T-helper 2 cell treated with Interferon-gamma antibody and Interleukin-4, amounts not matched to agents 5 μg/mL and 100 μg/mL, for 36 hours (primary cell): ENCODE measurements around the gene CLCC1.
"Not testable (repeated sequence)": the region's sequence is repeated elsewhere in the genome, so short reads cannot be mapped to it uniquely, and the experiment has no call there.

Source experiments
- DNase-seq: peaks from one replicate; pipeline ENCODE4 v3.0.0; 2021; ENCODE audit warnings: low spot score
- H3K27ac Mint-ChIP-seq: one replicate; pipeline ENCODE4 v1.8.0; 2021; ENCODE audit warnings: mild to moderate bottlenecking, mixed read lengths
- H3K27me3 Mint-ChIP-seq: one replicate; pipeline ENCODE4 v1.8.0; 2021; ENCODE audit warnings: low read depth, mixed read lengths
- H3K36me3 Mint-ChIP-seq: one replicate; pipeline ENCODE4 v1.8.0; 2021; ENCODE audit warnings: low read depth, mixed read lengths
- H3K4me1 Mint-ChIP-seq: one replicate; pipeline ENCODE4 v1.8.0; 2021; ENCODE audit warnings: low read depth, mixed read lengths
- H3K4me3 Mint-ChIP-seq: one replicate; pipeline ENCODE4 v1.8.0; 2022; ENCODE audit warnings: mild to moderate bottlenecking, moderate library complexity, mixed read lengths
- H3K9me3 Mint-ChIP-seq: one replicate; pipeline ENCODE4 v1.8.0; 2021; ENCODE audit warnings: mixed read lengths

The CLCC1 gene

DNA sequence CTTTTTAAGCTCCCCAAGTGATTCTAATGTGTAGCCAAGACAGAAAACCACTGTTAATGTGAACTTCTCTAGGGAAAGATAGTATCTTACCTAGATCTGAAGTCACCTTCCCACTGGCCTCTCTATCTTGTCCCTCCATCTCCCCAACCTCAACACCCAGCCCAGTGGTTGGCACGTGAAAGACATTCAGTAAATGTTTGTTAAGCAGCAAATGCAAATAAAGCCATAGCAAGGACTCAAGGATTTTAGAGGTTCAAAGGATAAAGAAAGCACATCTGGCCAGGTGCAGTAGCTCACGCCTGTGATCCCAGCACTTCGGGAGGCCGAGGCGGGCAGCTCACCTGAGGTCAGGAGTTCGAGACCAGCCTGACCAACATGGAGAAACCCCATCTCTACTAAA, 9.8 kb downstream of the CLCC1 start:
- no peak overlapping the region for H3K27ac Mint-ChIP-seq

DNA sequence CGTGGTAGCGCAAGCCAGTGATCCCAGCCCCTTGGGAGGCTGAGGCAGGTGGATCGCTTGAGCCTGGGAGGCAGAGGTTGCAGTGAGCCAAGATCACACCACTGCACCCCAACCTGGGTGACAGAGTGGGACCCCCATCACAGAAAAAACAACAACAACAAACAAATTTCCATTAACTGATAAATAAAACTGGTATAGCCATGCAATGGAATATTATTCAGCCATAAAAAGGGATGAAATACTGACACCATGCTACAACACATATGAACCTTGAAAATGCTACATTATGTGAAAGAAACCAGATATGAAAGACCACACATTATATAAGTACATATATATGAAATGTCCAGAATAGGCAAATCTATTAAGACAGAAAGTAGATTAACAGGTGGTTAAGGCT, 12.0 kb downstream of the CLCC1 start:
- Mint-ChIP-seq H3K27me3 (no peaks in the 10 kb centered on the region), H3K36me3 (peaks cover 31% of the 10 kb centered on the region), H3K4me1 (peaks cover 24% of the 10 kb centered on the region), H3K4me3 (no peak overlapping the region), H3K27ac (no peak overlapping the region), H3K9me3 (peaks cover 9% of the 10 kb centered on the region)
- DNase-seq = no peak

More for the DNA sequence above, 9.8 kb downstream of the CLCC1 start:
- H3K36me3 Mint-ChIP-seq = peaks cover 34% of the 10 kb centered on the region
- peaks cover 9% of the 10 kb centered on the region for H3K9me3 Mint-ChIP-seq
- peaks cover 37% of the 10 kb centered on the region for H3K4me1 Mint-ChIP-seq
- peaks cover 2% of the 10 kb centered on the region for H3K27me3 Mint-ChIP-seq
- H3K4me3 Mint-ChIP-seq = no peak overlapping the region
- DNase-seq = no peak

- H3K27me3 Mint-ChIP-seq = no peaks in the 10 kb centered on the region
- peaks cover 21% of the 10 kb centered on the region for H3K36me3 Mint-ChIP-seq
- H3K9me3 Mint-ChIP-seq = no peaks in the 10 kb centered on the region
- peaks cover 12% of the 10 kb centered on the region for H3K4me1 Mint-ChIP-seq
- no peak overlapping the region for H3K4me3 Mint-ChIP-seq
- DNase-seq = no peak
- H3K27ac Mint-ChIP-seq = no peak overlapping the region
These were observed 14.2 kb downstream of the CLCC1 start for GRCh38 chr1:108949044-108949443.

- no peak overlapping the region for H3K27ac Mint-ChIP-seq
- H3K36me3 Mint-ChIP-seq = peaks cover 25% of the 10 kb centered on the region
These were observed 15.3 kb downstream of the CLCC1 start for GRCh38 chr1:108947871-108948525.

GRCh38 chr1:108936170-108936569, 27.1 kb downstream of the CLCC1 start:
- H3K27ac Mint-ChIP-seq = no peak overlapping the region
- no peaks in the 10 kb centered on the region for H3K27me3 Mint-ChIP-seq
- H3K4me3 Mint-ChIP-seq = no peak overlapping the region
- no peak for DNase-seq
- H3K9me3 Mint-ChIP-seq = no peaks in the 10 kb centered on the region
- H3K4me1 Mint-ChIP-seq = no peaks in the 10 kb centered on the region
- H3K36me3 Mint-ChIP-seq = peaks cover 46% of the 10 kb centered on the region

More at GRCh38 chr1:108947871-108948525, 15.3 kb downstream of the CLCC1 start:
- Mint-ChIP-seq H3K9me3 (no peaks in the 10 kb centered on the region), H3K4me3 (no peak overlapping the region), H3K4me1 (peaks cover 7% of the 10 kb centered on the region), H3K27me3 (no peaks in the 10 kb centered on the region)
- no peak for DNase-seq

DNA sequence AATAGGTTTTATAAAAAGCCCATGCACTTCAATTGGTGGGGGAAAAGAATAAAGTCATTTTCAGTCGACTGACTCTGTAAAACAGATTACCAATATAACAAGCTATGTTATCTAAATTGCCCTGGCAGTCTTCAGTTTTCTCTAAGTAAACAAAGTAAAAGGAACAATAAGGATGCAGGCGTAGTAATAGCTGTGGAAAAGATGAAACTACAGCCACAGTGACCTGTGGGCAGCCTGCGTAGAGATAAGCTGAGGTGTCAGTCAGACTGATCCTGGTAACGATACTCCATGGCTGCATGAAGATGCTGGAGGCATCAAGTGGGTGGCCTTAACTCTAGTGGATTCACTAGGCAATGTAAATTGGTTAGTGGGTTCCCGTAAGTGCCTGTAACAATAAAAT, 29.3 kb downstream of the CLCC1 start:
- Mint-ChIP-seq H3K27me3 (no peaks in the 10 kb centered on the region), H3K36me3 (peaks cover 42% of the 10 kb centered on the region), H3K4me3 (no peak overlapping the region), H3K4me1 (no peaks in the 10 kb centered on the region), H3K9me3 (no peaks in the 10 kb centered on the region), H3K27ac (no peak overlapping the region)
- no peak for DNase-seq

- H3K9me3 Mint-ChIP-seq, H3K4me3 Mint-ChIP-seq, H3K27ac Mint-ChIP-seq, H3K27me3 Mint-ChIP-seq, H3K4me1 Mint-ChIP-seq, DNase-seq: not testable (repeated sequence)
- H3K36me3 Mint-ChIP-seq = peaks cover 28% of the 10 kb centered on the region
These were observed 35.7 kb downstream of the CLCC1 start for GRCh38 chr1:108927565-108927964.

DNA sequence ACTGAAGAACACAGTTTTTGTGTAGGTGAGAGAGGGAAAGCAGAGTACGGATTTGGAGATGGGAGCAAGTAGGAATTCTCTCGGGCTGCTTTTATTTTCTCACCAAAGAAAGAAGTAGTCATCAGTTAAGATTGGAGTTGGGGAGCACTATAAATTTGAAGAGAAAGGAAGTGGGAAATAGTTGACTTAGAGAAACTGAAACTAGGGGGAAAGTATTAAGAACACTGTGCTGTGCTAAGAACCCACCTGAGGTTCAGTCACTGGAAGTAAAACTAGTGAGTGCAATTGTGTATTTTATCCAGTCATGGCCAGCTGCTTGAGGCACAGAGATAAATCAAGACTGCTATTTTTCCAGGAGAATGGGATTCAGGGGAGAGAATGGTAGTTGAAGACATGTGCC, 37.4 kb downstream of the CLCC1 start:
- H3K27ac Mint-ChIP-seq = no peak overlapping the region
- no peak overlapping the region for H3K4me3 Mint-ChIP-seq
- no peak for DNase-seq
- H3K27me3 Mint-ChIP-seq = no peaks in the 10 kb centered on the region
- H3K4me1 Mint-ChIP-seq = no peaks in the 10 kb centered on the region
- peaks cover 29% of the 10 kb centered on the region for H3K36me3 Mint-ChIP-seq
- no peaks in the 10 kb centered on the region for H3K9me3 Mint-ChIP-seq

DNA sequence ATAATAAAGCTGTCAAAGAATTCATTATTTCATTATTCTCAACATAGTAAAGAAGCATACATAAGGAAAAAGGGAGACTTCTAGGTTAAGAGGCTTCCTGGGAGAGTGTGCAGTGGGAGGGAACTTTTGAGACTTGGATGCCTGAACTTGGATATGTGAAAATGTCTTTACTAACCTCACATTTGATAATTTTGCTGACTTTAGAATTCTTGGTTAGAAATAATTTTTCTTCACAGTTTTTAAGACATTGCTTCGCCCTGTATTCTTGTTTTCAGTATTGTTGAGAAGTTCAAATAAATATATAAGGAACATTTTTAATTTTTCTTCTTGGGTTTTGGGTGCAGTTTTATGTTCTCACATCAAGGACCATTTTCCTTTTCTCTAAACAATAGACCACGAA, 46.5 kb downstream of the CLCC1 start:
- H3K4me3 Mint-ChIP-seq = no peak overlapping the region
- H3K36me3 Mint-ChIP-seq = peaks cover 26% of the 10 kb centered on the region
- DNase-seq = no peak
- H3K27me3 Mint-ChIP-seq = no peaks in the 10 kb centered on the region
- H3K4me1 Mint-ChIP-seq = no peaks in the 10 kb centered on the region
- no peaks in the 10 kb centered on the region for H3K9me3 Mint-ChIP-seq
- no peak overlapping the region for H3K27ac Mint-ChIP-seq
